ENCODE data around the gene PLEKHJ1. TPM values are rescaled to one million over a fixed set of nuclear protein-coding genes. Genes with fewer than 3 reads are reported as not detected.
A peak's percentile ranks its signal among the peaks of the same experiment; 100 is the strongest.

PLEKHJ1 gene
- total and polyA plus RNA-seq, 2 of the 13 experiments (the other 11 are each of a cell fraction or from before 2014, with no cell fraction given), result 70.5 to 130 TPM

- peak; percentile 37 for TF ChIP-seq PHF5A (CRISPR knock-in tag; IDR thresholded peaks at IDR 0.05; ENCODE audit: low read depth, unreplicated experiment)
- TF ChIP-seq IKZF1 (IDR thresholded peaks at IDR 0.05), result no peak
- TF ChIP-seq JUND (CRISPR knock-in tag; IDR thresholded peaks at IDR 0.05), result no peak
- TF ChIP-seq, protein P1, sequence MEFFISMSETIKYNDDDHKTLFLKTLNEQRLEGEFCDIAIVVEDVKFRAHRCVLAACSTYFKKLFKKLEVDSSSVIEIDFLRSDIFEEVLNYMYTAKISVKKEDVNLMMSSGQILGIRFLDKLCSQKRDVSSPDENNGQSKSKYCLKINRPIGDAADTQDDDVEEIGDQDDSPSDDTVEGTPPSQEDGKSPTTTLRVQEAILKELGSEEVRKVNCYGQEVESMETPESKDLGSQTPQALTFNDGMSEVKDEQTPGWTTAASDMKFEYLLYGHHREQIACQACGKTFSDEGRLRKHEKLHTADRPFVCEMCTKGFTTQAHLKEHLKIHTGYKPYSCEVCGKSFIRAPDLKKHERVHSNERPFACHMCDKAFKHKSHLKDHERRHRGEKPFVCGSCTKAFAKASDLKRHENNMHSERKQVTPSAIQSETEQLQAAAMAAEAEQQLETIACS (CRISPR knock-in tag; IDR thresholded peaks at IDR 0.05), result no peak; the same call in 1 of the 2 replicates
- TF ChIP-seq DDIT3 (CRISPR knock-in tag; IDR thresholded peaks at IDR 0.05), result no peak
- TF ChIP-seq RBFOX2 (IDR thresholded peaks at IDR 0.05; ENCODE audit: low read depth, low read length), result peak; percentile 61; the same call in 1 of the 2 replicates
- TF ChIP-seq GPN1 (CRISPR knock-in tag; IDR thresholded peaks at IDR 0.05; ENCODE audit: borderline replicate concordance), result no peak
- TF ChIP-seq, protein P2, sequence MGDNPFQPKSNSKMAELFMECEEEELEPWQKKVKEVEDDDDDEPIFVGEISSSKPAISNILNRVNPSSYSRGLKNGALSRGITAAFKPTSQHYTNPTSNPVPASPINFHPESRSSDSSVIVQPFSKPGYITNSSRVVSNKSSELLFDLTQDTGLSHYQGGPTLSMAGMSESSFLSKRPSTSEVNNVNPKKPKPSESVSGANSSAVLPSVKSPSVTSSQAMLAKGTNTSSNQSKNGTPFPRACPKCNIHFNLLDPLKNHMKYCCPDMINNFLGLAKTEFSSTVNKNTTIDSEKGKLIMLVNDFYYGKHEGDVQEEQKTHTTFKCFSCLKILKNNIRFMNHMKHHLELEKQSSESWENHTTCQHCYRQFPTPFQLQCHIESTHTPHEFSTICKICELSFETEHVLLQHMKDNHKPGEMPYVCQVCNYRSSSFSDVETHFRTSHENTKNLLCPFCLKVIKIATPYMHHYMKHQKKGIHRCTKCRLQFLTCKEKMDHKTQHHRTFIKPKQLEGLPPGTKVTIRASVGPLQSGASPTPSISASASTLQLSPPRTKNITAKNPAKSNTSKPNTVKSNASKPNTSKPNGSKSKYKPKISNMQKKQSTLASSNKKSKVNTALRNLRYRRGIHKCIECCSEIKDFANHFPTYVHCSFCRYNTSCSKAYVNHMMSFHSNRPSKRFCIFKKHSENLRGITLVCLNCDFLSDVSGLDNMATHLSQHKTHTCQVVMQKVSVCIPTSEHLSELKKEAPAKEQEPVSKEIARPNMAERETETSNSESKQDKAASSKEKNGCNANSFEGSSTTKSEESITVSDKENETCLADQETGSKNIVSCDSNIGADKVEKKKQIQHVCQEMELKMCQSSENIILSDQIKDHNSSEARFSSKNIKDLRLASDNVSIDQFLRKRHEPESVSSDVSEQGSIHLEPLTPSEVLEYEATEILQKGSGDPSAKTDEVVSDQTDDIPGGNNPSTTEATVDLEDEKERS (CRISPR knock-in tag; IDR thresholded peaks at IDR 0.05), result 0 out of 2 replicates have a peak, but pooled peaks have one; percentile 23
- TF ChIP-seq ZNF768 (CRISPR knock-in tag; IDR thresholded peaks at IDR 0.05), result no peak
- TF ChIP-seq, protein P3, sequence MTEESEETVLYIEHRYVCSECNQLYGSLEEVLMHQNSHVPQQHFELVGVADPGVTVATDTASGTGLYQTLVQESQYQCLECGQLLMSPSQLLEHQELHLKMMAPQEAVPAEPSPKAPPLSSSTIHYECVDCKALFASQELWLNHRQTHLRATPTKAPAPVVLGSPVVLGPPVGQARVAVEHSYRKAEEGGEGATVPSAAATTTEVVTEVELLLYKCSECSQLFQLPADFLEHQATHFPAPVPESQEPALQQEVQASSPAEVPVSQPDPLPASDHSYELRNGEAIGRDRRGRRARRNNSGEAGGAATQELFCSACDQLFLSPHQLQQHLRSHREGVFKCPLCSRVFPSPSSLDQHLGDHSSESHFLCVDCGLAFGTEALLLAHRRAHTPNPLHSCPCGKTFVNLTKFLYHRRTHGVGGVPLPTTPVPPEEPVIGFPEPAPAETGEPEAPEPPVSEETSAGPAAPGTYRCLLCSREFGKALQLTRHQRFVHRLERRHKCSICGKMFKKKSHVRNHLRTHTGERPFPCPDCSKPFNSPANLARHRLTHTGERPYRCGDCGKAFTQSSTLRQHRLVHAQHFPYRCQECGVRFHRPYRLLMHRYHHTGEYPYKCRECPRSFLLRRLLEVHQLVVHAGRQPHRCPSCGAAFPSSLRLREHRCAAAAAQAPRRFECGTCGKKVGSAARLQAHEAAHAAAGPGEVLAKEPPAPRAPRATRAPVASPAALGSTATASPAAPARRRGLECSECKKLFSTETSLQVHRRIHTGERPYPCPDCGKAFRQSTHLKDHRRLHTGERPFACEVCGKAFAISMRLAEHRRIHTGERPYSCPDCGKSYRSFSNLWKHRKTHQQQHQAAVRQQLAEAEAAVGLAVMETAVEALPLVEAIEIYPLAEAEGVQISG (CRISPR knock-in tag; IDR thresholded peaks at IDR 0.05), result peak; percentile 12; the same call in 1 of the 2 replicates
- TF ChIP-seq, protein P4, sequence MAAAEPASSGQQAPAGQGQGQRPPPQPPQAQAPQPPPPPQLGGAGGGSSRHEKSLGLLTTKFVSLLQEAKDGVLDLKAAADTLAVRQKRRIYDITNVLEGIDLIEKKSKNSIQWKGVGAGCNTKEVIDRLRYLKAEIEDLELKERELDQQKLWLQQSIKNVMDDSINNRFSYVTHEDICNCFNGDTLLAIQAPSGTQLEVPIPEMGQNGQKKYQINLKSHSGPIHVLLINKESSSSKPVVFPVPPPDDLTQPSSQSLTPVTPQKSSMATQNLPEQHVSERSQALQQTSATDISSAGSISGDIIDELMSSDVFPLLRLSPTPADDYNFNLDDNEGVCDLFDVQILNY (CRISPR knock-in tag; conservative IDR thresholded peaks at IDR 0.05), result no peak
- TF ChIP-seq ZNF672 (CRISPR knock-in tag; IDR thresholded peaks at IDR 0.05), result 0 out of 2 replicates have a peak, but pooled peaks have one; percentile 60
- TF ChIP-seq ARNTL (CRISPR knock-in tag; IDR thresholded peaks at IDR 0.05), result no peak
- TF ChIP-seq SMAD1 (CRISPR knock-in tag; IDR thresholded peaks at IDR 0.05; ENCODE audit: borderline replicate concordance, low read depth), result no peak
- TF ChIP-seq STAT5B (CRISPR knock-in tag; IDR thresholded peaks at IDR 0.05), result no peak
- no peak for TF ChIP-seq USF2 (IDR thresholded peaks at IDR 0.05; ENCODE audit: low read depth, low read length)
- no peak for TF ChIP-seq USF2 (CRISPR knock-in tag; IDR thresholded peaks at IDR 0.05; ENCODE audit: borderline replicate concordance)
- peak; percentile 62 for TF ChIP-seq HDAC1 (CRISPR knock-in tag; IDR thresholded peaks at IDR 0.05)
- TF ChIP-seq ZNF572 (CRISPR knock-in tag; IDR thresholded peaks at IDR 0.05), result peak; percentile 80
Observed at GRCh38 chr19:2235381-2236063, 607 bp downstream of the PLEKHJ1 start (continued).
